Naive B cell (primary cell): ENCODE data around the gene CGNL1. TPM values are rescaled to one million over a fixed set of nuclear protein-coding genes. Genes with fewer than 3 reads are reported as not detected.

Source experiments
- ATAC-seq, 2 donors: fragments of 150-1000 bp; cut with Tn5 transposase; 2 replicates each; pipeline ENCODE4 v1.10.0; 2021; ENCODE audit warnings: low read depth in 2 of 2, mild to moderate bottlenecking in 2 of 2, moderate library complexity in 2 of 2
- DNase-seq: peaks from one replicate; pipeline ENCODE4 v3.0.0; 2022
- H3K27ac Mint-ChIP-seq, 6 donors: one replicate each; pipeline ENCODE4 v1.8.0; 2020 to 2022; ENCODE audit warnings: mild to moderate bottlenecking in 6 of 6, mixed read lengths in 6 of 6, moderate library complexity in 5 of 6, inconsistent platforms in 2 of 6
- H3K27me3 Mint-ChIP-seq, 3 donors: one replicate each; pipeline ENCODE4 v1.8.0; 2021 to 2022; ENCODE audit warnings: mixed read lengths in 3 of 3, mild to moderate bottlenecking in 1 of 3
- H3K36me3 Mint-ChIP-seq, 2 donors: one replicate each; pipeline ENCODE4 v1.8.0; 2020 to 2022; ENCODE audit warnings: mixed read lengths in 2 of 2, inconsistent platforms in 1 of 2, mild to moderate bottlenecking in 1 of 2
- H3K4me1 Mint-ChIP-seq, 3 donors: one replicate each; pipeline ENCODE4 v1.8.0; 2020 to 2022; ENCODE audit warnings: mixed read lengths in 3 of 3, inconsistent platforms in 1 of 3, mild to moderate bottlenecking in 1 of 3, moderate library complexity in 1 of 3
- H3K4me3 Mint-ChIP-seq, 8 donors: one replicate each; pipeline ENCODE4 v1.8.0; 2020 to 2022; ENCODE audit warnings: mild to moderate bottlenecking in 8 of 8, mixed read lengths in 8 of 8, moderate library complexity in 8 of 8, inconsistent platforms in 2 of 8
- H3K9me3 Mint-ChIP-seq, 7 donors: one replicate each; pipeline ENCODE4 v1.8.0; 2020 to 2022; ENCODE audit warnings: mixed read lengths in 7 of 7, mild to moderate bottlenecking in 5 of 7, inconsistent platforms in 2 of 7, moderate library complexity in 1 of 7
- polyA plus RNA-seq, 6 donors: library from polyadenylated mRNA; unstranded; fragments of 300-500 nt; fragmentation: Illumina TruSeq; gene quantifications; one replicate each; pipeline ENCODE4 v1.2.3, GENCODE V29; 2021; ENCODE audit warnings: low read depth in 6 of 6

CGNL1 gene
- polyA plus RNA-seq, 6 donors from 2014 or later: 0.09 TPM; not detected in 4

- no peak overlapping the region for H3K27ac Mint-ChIP-seq
- no peak for DNase-seq
- no peak for ATAC-seq
- peaks cover 0 to 8% (median 0%) of the 10 kb centered on the region in 7 donors for H3K9me3 Mint-ChIP-seq
- no peak overlapping the region for H3K4me3 Mint-ChIP-seq
- no peaks in the 10 kb centered on the region for H3K4me1 Mint-ChIP-seq
- H3K27me3 Mint-ChIP-seq: peaks cover 0 to 8% (median 5%) of the 10 kb centered on the region in 3 donors
- H3K36me3 Mint-ChIP-seq: no peaks in the 10 kb centered on the region
Observed at GRCh38 chr15:57403017-57403416, 26.7 kb downstream of the CGNL1 start.

- Mint-ChIP-seq H3K27ac (no peak overlapping the region), H3K4me1 (no peaks in the 10 kb centered on the region), H3K27me3 (peaks cover 0 to 8% (median 5%) of the 10 kb centered on the region in 3 donors), H3K4me3 (no peak overlapping the region), H3K36me3 (no peaks in the 10 kb centered on the region), H3K9me3 (peaks cover 0 to 8% (median 0%) of the 10 kb centered on the region in 7 donors)
- ATAC-seq (no peak), DNase-seq (no peak)
Observed at GRCh38 chr15:57403566-57404325, 27.4 kb downstream of the CGNL1 start.

- H3K36me3 Mint-ChIP-seq: no peaks in the 10 kb centered on the region
Observed at GRCh38 chr15:57405133-57405532, 28.8 kb downstream of the CGNL1 start.

GRCh38 chr15:57406062-57406772, 29.9 kb downstream of the CGNL1 start:
- Mint-ChIP-seq H3K27me3 (peaks cover 0 to 8% (median 0%) of the 10 kb centered on the region in 3 donors), H3K27ac (peak overlapping the region in 2 of 6 donors; percentile 27 to 38), H3K4me3 (no peak overlapping the region), H3K4me1 (no peaks in the 10 kb centered on the region), H3K36me3 (no peaks in the 10 kb centered on the region), H3K9me3 (peaks cover 0 to 8% (median 0%) of the 10 kb centered on the region in 7 donors)
- ATAC-seq (no peak), DNase-seq (no peak)

More at GRCh38 chr15:57405133-57405532, 28.8 kb downstream of the CGNL1 start:
- H3K27me3 Mint-ChIP-seq: peaks cover 0 to 8% (median 3%) of the 10 kb centered on the region in 3 donors
- H3K4me3 Mint-ChIP-seq: no peak overlapping the region
- H3K4me1 Mint-ChIP-seq: no peaks in the 10 kb centered on the region
- H3K27ac Mint-ChIP-seq: no peak overlapping the region
- ATAC-seq: no peak
- peaks cover 0 to 8% (median 0%) of the 10 kb centered on the region in 7 donors for H3K9me3 Mint-ChIP-seq
- no peak for DNase-seq

GRCh38 chr15:57410373-57410772, 34.1 kb downstream of the CGNL1 start:
- H3K27ac Mint-ChIP-seq: no peak overlapping the region

GRCh38 chr15:57411945-57412768, 35.9 kb downstream of the CGNL1 start:
- Mint-ChIP-seq H3K27ac (no peak overlapping the region), H3K9me3 (no peaks in the 10 kb centered on the region), H3K4me3 (no peak overlapping the region), H3K27me3 (no peaks in the 10 kb centered on the region), H3K36me3 (no peaks in the 10 kb centered on the region), H3K4me1 (no peaks in the 10 kb centered on the region)
- no peak for DNase-seq
- no peak for ATAC-seq

More at GRCh38 chr15:57410373-57410772, 34.1 kb downstream of the CGNL1 start:
- no peak for ATAC-seq
- H3K9me3 Mint-ChIP-seq: no peaks in the 10 kb centered on the region
- no peaks in the 10 kb centered on the region for H3K4me1 Mint-ChIP-seq
- DNase-seq: no peak
- H3K27me3 Mint-ChIP-seq: peaks cover 0 to 8% (median 0%) of the 10 kb centered on the region in 3 donors
- no peaks in the 10 kb centered on the region for H3K36me3 Mint-ChIP-seq
- H3K4me3 Mint-ChIP-seq: no peak overlapping the region

- peak overlapping the region in 2 of 6 donors; percentile 27 to 76 for H3K27ac Mint-ChIP-seq
- ATAC-seq (no peak), DNase-seq (no peak)
- no peaks in the 10 kb centered on the region for H3K4me1 Mint-ChIP-seq
- no peaks in the 10 kb centered on the region for H3K9me3 Mint-ChIP-seq
- no peaks in the 10 kb centered on the region for H3K27me3 Mint-ChIP-seq
- H3K4me3 Mint-ChIP-seq: no peak overlapping the region
- H3K36me3 Mint-ChIP-seq: no peaks in the 10 kb centered on the region
Observed at GRCh38 chr15:57415602-57416001, 39.3 kb downstream of the CGNL1 start.

GRCh38 chr15:57418635-57419034, 42.3 kb downstream of the CGNL1 start:
- H3K4me1 Mint-ChIP-seq: peaks cover 0 to 6% (median 4%) of the 10 kb centered on the region in 3 donors
- H3K9me3 Mint-ChIP-seq: no peaks in the 10 kb centered on the region
- ATAC-seq (no peak), DNase-seq (no peak)
- no peaks in the 10 kb centered on the region for H3K36me3 Mint-ChIP-seq
- H3K27ac Mint-ChIP-seq: no peak overlapping the region
- no peak overlapping the region for H3K4me3 Mint-ChIP-seq
- peaks cover 0 to under 1% (median 0%) of the 10 kb centered on the region in 3 donors for H3K27me3 Mint-ChIP-seq

GRCh38 chr15:57419335-57419734, 43.0 kb downstream of the CGNL1 start:
- ATAC-seq (no peak), DNase-seq (no peak)
- H3K36me3 Mint-ChIP-seq: no peaks in the 10 kb centered on the region
- peaks cover 0 to 6% (median 4%) of the 10 kb centered on the region in 3 donors for H3K4me1 Mint-ChIP-seq
- no peaks in the 10 kb centered on the region for H3K9me3 Mint-ChIP-seq
- H3K4me3 Mint-ChIP-seq: no peak overlapping the region
- peaks cover 0 to 7% (median 0%) of the 10 kb centered on the region in 3 donors for H3K27me3 Mint-ChIP-seq
- no peak overlapping the region for H3K27ac Mint-ChIP-seq

GRCh38 chr15:57421110-57421509, 44.8 kb downstream of the CGNL1 start:
- H3K36me3 Mint-ChIP-seq: no peaks in the 10 kb centered on the region
- H3K4me3 Mint-ChIP-seq: no peak overlapping the region
- no peak for ATAC-seq
- DNase-seq: no peak
- peaks cover 0 to 6% (median 4%) of the 10 kb centered on the region in 3 donors for H3K4me1 Mint-ChIP-seq
- H3K27me3 Mint-ChIP-seq: peaks cover 0 to 8% (median 0%) of the 10 kb centered on the region in 3 donors
- H3K27ac Mint-ChIP-seq: no peak overlapping the region
- H3K9me3 Mint-ChIP-seq: no peaks in the 10 kb centered on the region

- no peak overlapping the region for H3K27ac Mint-ChIP-seq
- H3K4me1 Mint-ChIP-seq: peaks cover 0 to 6% (median 4%) of the 10 kb centered on the region in 3 donors
- H3K36me3 Mint-ChIP-seq: no peaks in the 10 kb centered on the region
- DNase-seq (no peak), ATAC-seq (no peak)
- peaks cover 0 to 9% (median 0%) of the 10 kb centered on the region in 3 donors for H3K27me3 Mint-ChIP-seq
- H3K4me3 Mint-ChIP-seq: no peak overlapping the region
- no peaks in the 10 kb centered on the region for H3K9me3 Mint-ChIP-seq
Observed at GRCh38 chr15:57421551-57421950, 45.2 kb downstream of the CGNL1 start.

GRCh38 chr15:57422113-57422754, 45.9 kb downstream of the CGNL1 start:
- DNase-seq (no peak), ATAC-seq (no peak)
- Mint-ChIP-seq H3K27ac (peak overlapping the region in 2 of 6 donors; percentile 7 to 48), H3K36me3 (no peaks in the 10 kb centered on the region), H3K27me3 (peaks cover 0 to 15% (median 0%) of the 10 kb centered on the region in 3 donors), H3K4me1 (peaks cover 0 to 6% (median 4%) of the 10 kb centered on the region in 3 donors), H3K9me3 (no peaks in the 10 kb centered on the region), H3K4me3 (no peak overlapping the region)
